GM23338 (cell line): ENCODE measurements around the gene NLE1. TPM values are rescaled to one million over a fixed set of nuclear protein-coding genes. Genes with fewer than 3 reads are reported as not detected.

Experiments
- ATAC-seq: fragments of 200-7000 bp; cut with Tn5 transposase; 3 replicates; pipeline ENCODE4 v1.9.1; 2020
- DNase-seq: peaks from one replicate; pipeline ENCODE4 v3.0.0-alpha.2; 2015; ENCODE audit warnings: low spot score
- H2AFZ ChIP-seq: fragments of 200-600 bp; sonication (generic); 2 replicates; pipeline ENCODE4 v1.8.0; 2016; ENCODE audit warnings: antibody characterized with exemption, mild to moderate bottlenecking, moderate library complexity
- H3F3A ChIP-seq: fragments of 200-600 bp; sonication (generic); replicated peaks from 2 replicates; pipeline ENCODE4 v1.8.0; 2017; ENCODE audit warnings: antibody characterized with exemption, mixed run types, low read depth
- H3K27ac ChIP-seq: fragments of 200-600 bp; sonication (generic); 2 replicates; pipeline ENCODE4 v1.6.1; 2016; ENCODE audit warnings: low read depth
- H3K27me3 ChIP-seq: fragments of 200-600 bp; sonication (generic); 2 replicates; pipeline ENCODE4 v1.8.0; 2016; ENCODE audit warnings: mild to moderate bottlenecking, mixed run types, moderate library complexity; ENCODE audit not compliant: insufficient read depth
- H3K36me3 ChIP-seq: fragments of 200-600 bp; sonication (generic); 2 replicates; pipeline ENCODE4 v1.8.0; 2016; ENCODE audit warnings: mild to moderate bottlenecking; ENCODE audit not compliant: insufficient read depth
- H3K4me1 ChIP-seq: fragments of 200-600 bp; sonication (generic); 2 replicates; pipeline ENCODE4 v1.8.0; 2016; ENCODE audit warnings: mild to moderate bottlenecking, moderate library complexity; ENCODE audit not compliant: insufficient read depth
- H3K4me2 ChIP-seq: fragments of 200-600 bp; sonication (generic); 2 replicates; pipeline ENCODE4 v1.7.1; 2017; ENCODE audit warnings: mixed run types
- H3K4me3 ChIP-seq: fragments of 200-600 bp; sonication (generic); 2 replicates; pipeline ENCODE4 v1.6.1; 2016; ENCODE audit warnings: mixed run types
- H3K79me2 ChIP-seq: fragments of 200-600 bp; sonication (generic); replicated peaks from 2 replicates; pipeline ENCODE4 v1.8.0; 2017; ENCODE audit warnings: mild to moderate bottlenecking; ENCODE audit not compliant: insufficient read depth
- H3K9me2 ChIP-seq: fragments of 200-600 bp; sonication (generic); 2 replicates; pipeline ENCODE4 v1.8.0; 2017; ENCODE audit not compliant: insufficient read depth
- H4K20me1 ChIP-seq: fragments of 200-600 bp; sonication (generic); replicated peaks from 2 replicates; pipeline ENCODE4 v1.8.0; 2017; ENCODE audit warnings: mild to moderate bottlenecking; ENCODE audit not compliant: insufficient read depth
- H3K27ac Mint-ChIP-seq: 2 replicates; pipeline ENCODE4 v1.8.0; 2020; ENCODE audit warnings: inconsistent platforms, mild to moderate bottlenecking, moderate library complexity, mixed read lengths
- H3K27me3 Mint-ChIP-seq: 3 replicates; pipeline ENCODE4 v1.8.0; 2022; ENCODE audit warnings: low read depth, mild to moderate bottlenecking, moderate library complexity, mixed read lengths, inconsistent platforms; ENCODE audit not compliant: insufficient read depth, poor library complexity
- H3K36me3 Mint-ChIP-seq: 3 replicates; pipeline ENCODE4 v1.8.0; 2021; ENCODE audit warnings: low read depth, mild to moderate bottlenecking, inconsistent platforms, moderate library complexity, mixed read lengths
- H3K4me1 Mint-ChIP-seq: 3 replicates; pipeline ENCODE4 v1.8.0; 2020; ENCODE audit warnings: mild to moderate bottlenecking, inconsistent platforms, mixed read lengths
- H3K4me3 Mint-ChIP-seq: 3 replicates; pipeline ENCODE4 v1.8.0; 2021; ENCODE audit warnings: moderate library complexity, mild to moderate bottlenecking, inconsistent platforms, mixed read lengths
- H3K9me3 Mint-ChIP-seq: 3 replicates; pipeline ENCODE4 v1.8.0; 2020; ENCODE audit warnings: moderate library complexity, mild to moderate bottlenecking, inconsistent platforms, mixed read lengths
- CREB1 ChIP-seq: fragments of 250-450 bp; sonication (Bioruptor Pico); IDR thresholded peaks from 2 replicates; pipeline ENCODE4 v1.5.0; 2020; ENCODE audit warnings: low read depth, mild to moderate bottlenecking, moderate library complexity
- NANOG ChIP-seq: IDR thresholded peaks from 2 replicates; pipeline ENCODE4 v1.6.1; 2016; ENCODE audit warnings: antibody characterized with exemption, borderline replicate concordance
- ZNF114 ChIP-seq: fragments of 250-450 bp; sonication (Bioruptor Pico); IDR thresholded peaks from 2 replicates; pipeline ENCODE4 v1.5.0; 2020; ENCODE audit warnings: mild to moderate bottlenecking, moderate library complexity
- ZNF331 ChIP-seq: fragments of 250-450 bp; sonication (Bioruptor Pico); IDR thresholded peaks from 2 replicates; pipeline ENCODE4 v1.5.0; 2020; ENCODE audit warnings: low read depth, mild to moderate bottlenecking, moderate library complexity
- polyA plus RNA-seq: library from polyadenylated mRNA; unstranded; fragments of >200 nt; fragmentation: Nextera tagmentation; extraction: Ambion mirVana; gene quantifications from 2 replicates; pipeline ENCODE4 v1.2.1, GENCODE V29; 2016
- total RNA-seq: library from RNA; depleted of rRNA; stranded (reverse); fragments of >200 nt; shearing (Covaris generic); gene quantifications from 2 replicates; pipeline ENCODE4 v1.2.3, GENCODE V29; 2014
- TF ChIP-seq, protein P1 (sequence below): fragments of 250-450 bp; sonication (Bioruptor Pico); IDR thresholded peaks from 2 replicates; pipeline ENCODE4 v1.5.0; 2020; ENCODE audit warnings: mild to moderate bottlenecking, moderate library complexity
- TF ChIP-seq, protein P2 (sequence below): IDR thresholded peaks from 2 replicates; pipeline ENCODE4 v1.6.1; 2016; ENCODE audit warnings: antibody characterized with exemption
- TF ChIP-seq, protein P3 (sequence below): IDR thresholded peaks from one replicate; pipeline ENCODE4 v1.6.1; 2018; ENCODE audit warnings: antibody characterized with exemption; ENCODE audit not compliant: unreplicated experiment

The NLE1 gene
- total and polyA plus RNA-seq, 2 experiments from 2014 or later, result 16.6 to 66.4 TPM

DNA sequence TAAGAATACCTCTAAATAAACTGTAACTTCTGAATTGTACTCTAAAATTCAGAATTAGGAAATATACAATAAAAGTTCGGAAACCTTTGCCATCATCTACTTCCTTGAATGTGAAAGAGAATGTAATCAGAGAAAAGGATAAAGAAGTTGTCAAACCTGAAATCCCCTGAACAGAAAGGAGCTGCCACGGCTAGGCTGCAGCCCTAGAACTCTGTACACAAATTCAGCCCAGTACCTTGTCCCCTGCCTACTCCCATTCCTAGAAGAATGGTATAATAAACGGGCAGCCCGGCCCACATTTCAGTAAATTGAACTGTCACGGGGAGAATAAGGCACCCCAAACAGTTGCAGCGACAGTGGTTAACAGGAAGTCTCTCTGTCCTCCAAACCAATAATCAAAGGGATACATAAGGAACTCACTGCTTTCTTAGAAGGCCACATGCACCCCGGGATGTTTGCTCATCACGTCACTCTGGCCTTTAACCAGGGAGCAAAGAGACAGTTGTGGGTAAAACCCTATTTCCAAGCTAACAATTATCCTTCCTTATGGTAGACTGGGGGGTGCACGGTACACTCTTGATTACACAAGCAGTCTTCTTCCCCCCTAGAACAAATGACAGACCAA lies 54.3 kb downstream of the NLE1 start:
- no peak for ATAC-seq
- H3K9me2 ChIP-seq, result no peaks in the 10 kb centered on the region
- H3K27me3 Mint-ChIP-seq, result peaks cover 10% of the 10 kb centered on the region
- H3K27ac ChIP-seq, result no peak overlapping the region
- peaks cover 10% of the 10 kb centered on the region for H3K79me2 ChIP-seq
- H2AFZ ChIP-seq, result peak overlapping the region; percentile 95; the same call in 1 of the 2 replicates
- H3K4me1 ChIP-seq, result peaks cover 60% of the 10 kb centered on the region
- H3K4me3 ChIP-seq, result peak overlapping the region; percentile 94
- TF ChIP-seq, protein P1, sequence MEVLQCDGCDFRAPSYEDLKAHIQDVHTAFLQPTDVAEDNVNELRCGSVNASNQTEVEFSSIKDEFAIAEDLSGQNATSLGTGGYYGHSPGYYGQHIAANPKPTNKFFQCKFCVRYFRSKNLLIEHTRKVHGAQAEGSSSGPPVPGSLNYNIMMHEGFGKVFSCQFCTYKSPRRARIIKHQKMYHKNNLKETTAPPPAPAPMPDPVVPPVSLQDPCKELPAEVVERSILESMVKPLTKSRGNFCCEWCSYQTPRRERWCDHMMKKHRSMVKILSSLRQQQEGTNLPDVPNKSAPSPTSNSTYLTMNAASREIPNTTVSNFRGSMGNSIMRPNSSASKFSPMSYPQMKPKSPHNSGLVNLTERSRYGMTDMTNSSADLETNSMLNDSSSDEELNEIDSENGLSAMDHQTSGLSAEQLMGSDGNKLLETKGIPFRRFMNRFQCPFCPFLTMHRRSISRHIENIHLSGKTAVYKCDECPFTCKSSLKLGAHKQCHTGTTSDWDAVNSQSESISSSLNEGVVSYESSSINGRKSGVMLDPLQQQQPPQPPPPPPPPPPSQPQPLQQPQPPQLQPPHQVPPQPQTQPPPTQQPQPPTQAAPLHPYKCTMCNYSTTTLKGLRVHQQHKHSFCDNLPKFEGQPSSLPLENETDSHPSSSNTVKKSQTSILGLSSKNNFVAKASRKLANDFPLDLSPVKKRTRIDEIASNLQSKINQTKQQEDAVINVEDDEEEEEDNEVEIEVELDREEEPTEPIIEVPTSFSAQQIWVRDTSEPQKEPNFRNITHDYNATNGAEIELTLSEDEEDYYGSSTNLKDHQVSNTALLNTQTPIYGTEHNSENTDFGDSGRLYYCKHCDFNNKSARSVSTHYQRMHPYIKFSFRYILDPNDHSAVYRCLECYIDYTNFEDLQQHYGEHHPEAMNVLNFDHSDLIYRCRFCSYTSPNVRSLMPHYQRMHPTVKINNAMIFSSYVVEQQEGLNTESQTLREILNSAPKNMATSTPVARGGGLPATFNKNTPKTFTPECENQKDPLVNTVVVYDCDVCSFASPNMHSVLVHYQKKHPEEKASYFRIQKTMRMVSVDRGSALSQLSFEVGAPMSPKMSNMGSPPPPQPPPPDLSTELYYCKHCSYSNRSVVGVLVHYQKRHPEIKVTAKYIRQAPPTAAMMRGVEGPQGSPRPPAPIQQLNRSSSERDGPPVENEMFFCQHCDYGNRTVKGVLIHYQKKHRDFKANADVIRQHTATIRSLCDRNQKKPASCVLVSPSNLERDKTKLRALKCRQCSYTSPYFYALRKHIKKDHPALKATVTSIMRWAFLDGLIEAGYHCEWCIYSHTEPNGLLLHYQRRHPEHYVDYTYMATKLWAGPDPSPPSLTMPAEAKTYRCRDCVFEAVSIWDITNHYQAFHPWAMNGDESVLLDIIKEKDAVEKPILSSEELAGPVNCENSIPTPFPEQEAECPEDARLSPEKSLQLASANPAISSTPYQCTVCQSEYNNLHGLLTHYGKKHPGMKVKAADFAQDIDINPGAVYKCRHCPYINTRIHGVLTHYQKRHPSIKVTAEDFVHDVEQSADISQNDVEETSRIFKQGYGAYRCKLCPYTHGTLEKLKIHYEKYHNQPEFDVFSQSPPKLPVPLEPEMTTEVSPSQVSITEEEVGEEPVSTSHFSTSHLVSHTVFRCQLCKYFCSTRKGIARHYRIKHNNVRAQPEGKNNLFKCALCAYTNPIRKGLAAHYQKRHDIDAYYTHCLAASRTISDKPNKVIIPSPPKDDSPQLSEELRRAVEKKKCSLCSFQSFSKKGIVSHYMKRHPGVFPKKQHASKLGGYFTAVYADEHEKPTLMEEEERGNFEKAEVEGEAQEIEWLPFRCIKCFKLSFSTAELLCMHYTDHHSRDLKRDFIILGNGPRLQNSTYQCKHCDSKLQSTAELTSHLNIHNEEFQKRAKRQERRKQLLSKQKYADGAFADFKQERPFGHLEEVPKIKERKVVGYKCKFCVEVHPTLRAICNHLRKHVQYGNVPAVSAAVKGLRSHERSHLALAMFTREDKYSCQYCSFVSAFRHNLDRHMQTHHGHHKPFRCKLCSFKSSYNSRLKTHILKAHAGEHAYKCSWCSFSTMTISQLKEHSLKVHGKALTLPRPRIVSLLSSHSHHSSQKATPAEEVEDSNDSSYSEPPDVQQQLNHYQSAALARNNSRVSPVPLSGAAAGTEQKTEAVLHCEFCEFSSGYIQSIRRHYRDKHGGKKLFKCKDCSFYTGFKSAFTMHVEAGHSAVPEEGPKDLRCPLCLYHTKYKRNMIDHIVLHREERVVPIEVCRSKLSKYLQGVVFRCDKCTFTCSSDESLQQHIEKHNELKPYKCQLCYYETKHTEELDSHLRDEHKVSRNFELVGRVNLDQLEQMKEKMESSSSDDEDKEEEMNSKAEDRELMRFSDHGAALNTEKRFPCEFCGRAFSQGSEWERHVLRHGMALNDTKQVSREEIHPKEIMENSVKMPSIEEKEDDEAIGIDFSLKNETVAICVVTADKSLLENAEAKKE (CRISPR knock-in tag), result no peak
- TF ChIP-seq, protein P2, sequence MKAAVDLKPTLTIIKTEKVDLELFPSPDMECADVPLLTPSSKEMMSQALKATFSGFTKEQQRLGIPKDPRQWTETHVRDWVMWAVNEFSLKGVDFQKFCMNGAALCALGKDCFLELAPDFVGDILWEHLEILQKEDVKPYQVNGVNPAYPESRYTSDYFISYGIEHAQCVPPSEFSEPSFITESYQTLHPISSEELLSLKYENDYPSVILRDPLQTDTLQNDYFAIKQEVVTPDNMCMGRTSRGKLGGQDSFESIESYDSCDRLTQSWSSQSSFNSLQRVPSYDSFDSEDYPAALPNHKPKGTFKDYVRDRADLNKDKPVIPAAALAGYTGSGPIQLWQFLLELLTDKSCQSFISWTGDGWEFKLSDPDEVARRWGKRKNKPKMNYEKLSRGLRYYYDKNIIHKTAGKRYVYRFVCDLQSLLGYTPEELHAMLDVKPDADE, result no peak
- TF ChIP-seq ZNF114, result no peak
- TF ChIP-seq NANOG, result no peak
- no peak for TF ChIP-seq ZNF331
- TF ChIP-seq CREB1 (CRISPR knock-in tag), result no peak
- TF ChIP-seq, protein P3, sequence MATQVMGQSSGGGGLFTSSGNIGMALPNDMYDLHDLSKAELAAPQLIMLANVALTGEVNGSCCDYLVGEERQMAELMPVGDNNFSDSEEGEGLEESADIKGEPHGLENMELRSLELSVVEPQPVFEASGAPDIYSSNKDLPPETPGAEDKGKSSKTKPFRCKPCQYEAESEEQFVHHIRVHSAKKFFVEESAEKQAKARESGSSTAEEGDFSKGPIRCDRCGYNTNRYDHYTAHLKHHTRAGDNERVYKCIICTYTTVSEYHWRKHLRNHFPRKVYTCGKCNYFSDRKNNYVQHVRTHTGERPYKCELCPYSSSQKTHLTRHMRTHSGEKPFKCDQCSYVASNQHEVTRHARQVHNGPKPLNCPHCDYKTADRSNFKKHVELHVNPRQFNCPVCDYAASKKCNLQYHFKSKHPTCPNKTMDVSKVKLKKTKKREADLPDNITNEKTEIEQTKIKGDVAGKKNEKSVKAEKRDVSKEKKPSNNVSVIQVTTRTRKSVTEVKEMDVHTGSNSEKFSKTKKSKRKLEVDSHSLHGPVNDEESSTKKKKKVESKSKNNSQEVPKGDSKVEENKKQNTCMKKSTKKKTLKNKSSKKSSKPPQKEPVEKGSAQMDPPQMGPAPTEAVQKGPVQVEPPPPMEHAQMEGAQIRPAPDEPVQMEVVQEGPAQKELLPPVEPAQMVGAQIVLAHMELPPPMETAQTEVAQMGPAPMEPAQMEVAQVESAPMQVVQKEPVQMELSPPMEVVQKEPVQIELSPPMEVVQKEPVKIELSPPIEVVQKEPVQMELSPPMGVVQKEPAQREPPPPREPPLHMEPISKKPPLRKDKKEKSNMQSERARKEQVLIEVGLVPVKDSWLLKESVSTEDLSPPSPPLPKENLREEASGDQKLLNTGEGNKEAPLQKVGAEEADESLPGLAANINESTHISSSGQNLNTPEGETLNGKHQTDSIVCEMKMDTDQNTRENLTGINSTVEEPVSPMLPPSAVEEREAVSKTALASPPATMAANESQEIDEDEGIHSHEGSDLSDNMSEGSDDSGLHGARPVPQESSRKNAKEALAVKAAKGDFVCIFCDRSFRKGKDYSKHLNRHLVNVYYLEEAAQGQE, result no peak
- H3K4me3 Mint-ChIP-seq, result peak overlapping the region; percentile 88
- no peak for DNase-seq
- peaks cover 8% of the 10 kb centered on the region; the same call in 1 of the 2 replicates for H3K27me3 ChIP-seq
- H3K4me2 ChIP-seq, result peak overlapping the region; percentile 97
- H3K9me3 Mint-ChIP-seq, result no peaks in the 10 kb centered on the region; the same call in 2 of the 3 replicates
- H3F3A ChIP-seq, result peaks cover 10% of the 10 kb centered on the region; the same call in 1 of the 2 replicates
- H3K36me3 ChIP-seq, result no peaks in the 10 kb centered on the region
- H3K36me3 Mint-ChIP-seq, result no peaks in the 10 kb centered on the region; the same call in 2 of the 3 replicates
- H4K20me1 ChIP-seq, result no peaks in the 10 kb centered on the region
- peaks cover 49% of the 10 kb centered on the region for H3K4me1 Mint-ChIP-seq
- H3K27ac Mint-ChIP-seq, result peak overlapping the region; percentile 72; the same call in 1 of the 2 replicates
